Measurements from ENCODE around the gene ETHE1. TPM values are rescaled to one million over a fixed set of nuclear protein-coding genes. Genes with fewer than 3 reads are reported as not detected.

The ETHE1 gene
- total RNA-seq: 95.8 and 104 TPM in 2 replicates

GRCh38 chr19:43526884-43527859, at the start of gene ETHE1:
TSS of gene ETHE1 (minus strand) at chr19:43527201. CDS start at chr19:43527177, 24 bp downstream.

GRCh38 chr19:43575156-43575950, 48.4 kb upstream of the ETHE1 start, which contains the start of the genes PINLYP and XRCC1:
TSS of gene PINLYP (plus strand) at chr19:43575801. CDS start at chr19:43577192, 1,391 bp downstream.
TSS of gene XRCC1 (minus strand) at chr19:43575527. CDS start at chr19:43575458, 69 bp downstream.

GRCh38 chr19:43532962-43533545, 6.1 kb upstream of the ETHE1 start, which contains the start of gene ZNF575:
TSS of gene ZNF575 (plus strand) at chr19:43533188. CDS start at chr19:43534423, 1,235 bp downstream.

GRCh38 chr19:43504426-43505185, 22.4 kb downstream of the ETHE1 start, which contains the start of gene PHLDB3:
TSS of gene PHLDB3 (minus strand) at chr19:43504746. CDS start at chr19:43504118, 628 bp downstream.

GRCh38 chr19:43465468-43466120, 61.4 kb downstream of the ETHE1 start, which contains the start of gene LYPD3:
TSS of gene LYPD3 (minus strand) at chr19:43465608. CDS start at chr19:43465571, 37 bp downstream.

Other genes starting within 250 kb of the ETHE1 start
- gene CD177, start 173.5 kb downstream of the ETHE1 start, total RNA-seq: not detected in 2 replicates
- not detected in 2 replicates for gene TEX101, start 112.3 kb downstream of the ETHE1 start, total RNA-seq
- 0.13 TPM in 1 of 2 replicates, not detected in the other for gene LYPD3, start 61.6 kb downstream of the ETHE1 start, total RNA-seq
- gene PHLDB3, start 22.5 kb downstream of the ETHE1 start, total RNA-seq: 9.0 and 13.4 TPM in 2 replicates
- 0.25 and 0.26 TPM in 2 replicates for gene ZNF575, start 6.0 kb upstream of the ETHE1 start, total RNA-seq
- 14.1 and 14.7 TPM in 2 replicates for gene XRCC1, start 48.3 kb upstream of the ETHE1 start, total RNA-seq
- 2.2 and 5.3 TPM in 2 replicates for gene PINLYP, start 48.6 kb upstream of the ETHE1 start, total RNA-seq
- gene IRGQ, start 68.9 kb upstream of the ETHE1 start, total RNA-seq: 18.8 and 21.5 TPM in 2 replicates
- gene ZNF576, start 69.4 kb upstream of the ETHE1 start, total RNA-seq: 8.3 and 9.1 TPM in 2 replicates
- gene SRRM5, start 84.9 kb upstream of the ETHE1 start, total RNA-seq: 0.06 TPM in 1 of 2 replicates, not detected in the other
- gene ZNF428, start 92.4 kb upstream of the ETHE1 start, total RNA-seq: 39.4 and 43.3 TPM in 2 replicates
- 0.68 and 1.1 TPM in 2 replicates for gene CADM4, start 112.6 kb upstream of the ETHE1 start, total RNA-seq
- gene PLAUR, start 143.0 kb upstream of the ETHE1 start, total RNA-seq: 73.4 and 124 TPM in 2 replicates
- gene IRGC, start 188.9 kb upstream of the ETHE1 start, total RNA-seq: not detected in 2 replicates
- gene SMG9, start 227.8 kb upstream of the ETHE1 start, total RNA-seq: 9.9 and 13.9 TPM in 2 replicates

Measured in aortic smooth muscle cell (primary cell).